Measurements from ENCODE around the gene HOXB8. TPM values are rescaled to one million over a fixed set of nuclear protein-coding genes. Genes with fewer than 3 reads are reported as not detected.

The HOXB8 gene
- total and polyA plus RNA-seq, 2 donors (not counting 1 experiment from before 2014, with no cell fraction given) = 0.33 to 2.0 TPM

DNA sequence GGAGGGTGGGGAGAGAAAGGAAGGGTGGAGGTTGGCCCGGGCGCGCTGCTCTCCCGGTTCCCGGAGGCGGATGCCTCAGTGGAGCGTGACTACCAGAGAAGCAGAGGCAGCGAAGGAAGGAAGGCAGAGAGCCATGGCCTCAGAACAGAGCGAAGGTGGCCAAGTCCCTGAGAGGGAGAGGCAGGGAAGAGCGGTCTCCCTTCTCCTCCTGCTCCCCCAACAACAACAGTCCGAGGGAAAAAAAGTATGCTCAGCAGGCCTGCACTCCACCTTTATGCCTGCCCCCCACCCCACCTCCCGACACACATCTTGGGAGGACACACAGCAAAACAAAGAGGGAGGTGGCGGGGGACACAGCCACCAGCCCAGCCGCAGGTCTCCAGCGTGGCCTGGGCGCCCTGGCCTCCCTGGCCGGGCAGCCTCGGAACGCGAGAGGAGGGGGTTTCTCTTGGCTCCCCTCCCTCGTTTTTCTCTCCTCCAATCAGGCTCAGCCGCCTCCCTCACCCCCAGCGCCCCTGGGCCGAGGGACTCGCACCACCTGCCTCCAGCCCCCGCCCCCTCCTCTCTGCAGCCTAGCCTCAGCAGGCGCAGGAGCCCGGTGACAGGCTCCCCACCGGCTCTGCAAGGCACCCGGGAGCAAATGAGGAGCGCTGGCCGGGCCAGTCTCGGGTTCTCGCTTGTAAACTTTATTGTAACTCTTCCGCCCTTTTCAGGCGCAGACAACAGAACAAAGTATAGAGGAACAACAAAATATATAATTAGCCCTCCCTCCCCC, 3.2 kb downstream of the HOXB8 start:
- Histone ChIP-seq H4K20me1 (ENCODE audit: control insufficient read depth, extremely low read depth, insufficient read depth, low read length) (no peaks in the 10 kb centered on the region), H3K4me3 (replicated peaks in 1 of 4; ENCODE audit: control extremely low read depth in 1 of 4, insufficient read depth in 1 of 4, low read depth in 3 of 4, low read length in 4 of 4) (peak overlapping the region; percentile 10 to 94 (median 82)), H3K79me2 (ENCODE audit: control insufficient read depth, insufficient read depth, low read length) (peaks cover 24% of the 10 kb centered on the region), H3K4me1 (ENCODE audit: control insufficient read depth, extremely low read depth, insufficient read depth, low read length) (peaks cover 15% of the 10 kb centered on the region), H3K36me3 (ENCODE audit: control insufficient read depth, insufficient read depth, low read length) (peaks cover 1% of the 10 kb centered on the region), H3K9ac (ENCODE audit: insufficient read depth, low read length) (peak overlapping the region; percentile 3), H2AFZ (ENCODE audit: low read length) (peak overlapping the region; percentile 69), H3K9me3 (ENCODE audit: control insufficient read depth, insufficient read depth, low read depth, low read length) (no peaks in the 10 kb centered on the region), H3K4me2 (ENCODE audit: extremely low read depth, insufficient read depth, low read length) (peak overlapping the region; percentile 97), H3K27me3 (ENCODE audit: control insufficient read depth, insufficient read depth, low read length) (peaks cover 31% of the 10 kb centered on the region), H3K27ac (ENCODE audit: insufficient read depth, low read length) (peak overlapping the region; percentile 85)
- DNase-seq (ENCODE audit: low read depth in 2 of 2) = no peak
- TF ChIP-seq EZH2 (IDR thresholded peaks at IDR 0.05; ENCODE audit: low read length, missing control alignments) (no peak), CTCF (conservative IDR thresholded peaks at IDR 0.05 in 1 of 2, IDR thresholded peaks at IDR 0.05 in 1 of 2; ENCODE audit: low read depth in 1 of 2, low read length in 2 of 2) (no peak)

- no peak for DNase-seq (ENCODE audit: low read depth in 2 of 2)
- no peak for TF ChIP-seq CTCF (conservative IDR thresholded peaks at IDR 0.05 in 1 of 2, IDR thresholded peaks at IDR 0.05 in 1 of 2; ENCODE audit: low read depth in 1 of 2, low read length in 2 of 2)
- TF ChIP-seq EZH2 (IDR thresholded peaks at IDR 0.05; ENCODE audit: low read length, missing control alignments) = no peak
- H3K36me3 ChIP-seq (ENCODE audit: control insufficient read depth, insufficient read depth, low read length) = peaks cover 6% of the 10 kb centered on the region
- peak overlapping the region; percentile 60 for H3K9ac ChIP-seq (ENCODE audit: insufficient read depth, low read length)
- peak overlapping the region; percentile 94 for H3K4me2 ChIP-seq (ENCODE audit: extremely low read depth, insufficient read depth, low read length)
- peak overlapping the region; percentile 80 to 94 (median 83) for H3K4me3 ChIP-seq (replicated peaks in 1 of 4; ENCODE audit: control extremely low read depth in 1 of 4, insufficient read depth in 1 of 4, low read depth in 3 of 4, low read length in 4 of 4)
- H3K4me1 ChIP-seq (ENCODE audit: control insufficient read depth, extremely low read depth, insufficient read depth, low read length) = peaks cover 15% of the 10 kb centered on the region
- peaks cover 24% of the 10 kb centered on the region for H3K79me2 ChIP-seq (ENCODE audit: control insufficient read depth, insufficient read depth, low read length)
- H3K27me3 ChIP-seq (ENCODE audit: control insufficient read depth, insufficient read depth, low read length) = peaks cover 24% of the 10 kb centered on the region
- peak overlapping the region; percentile 83 for H2AFZ ChIP-seq (ENCODE audit: low read length)
- H3K9me3 ChIP-seq (ENCODE audit: control insufficient read depth, insufficient read depth, low read depth, low read length) = no peaks in the 10 kb centered on the region
- peak overlapping the region; percentile 85 for H3K27ac ChIP-seq (ENCODE audit: insufficient read depth, low read length)
- no peaks in the 10 kb centered on the region for H4K20me1 ChIP-seq (ENCODE audit: control insufficient read depth, extremely low read depth, insufficient read depth, low read length)
These were observed 3.9 kb downstream of the HOXB8 start for GRCh38 chr17:48611213-48611612.

GRCh38 chr17:48610282-48611211, 4.5 kb downstream of the HOXB8 start, which contains the start of gene HOXB7:
Gene HOXB7, minus strand, starts transcription at chr17:48611017. Its CDS starts 99 bp downstream, at chr17:48610918.
- Histone ChIP-seq H2AFZ (ENCODE audit: low read length) (peak within 1 kb of the TSS; percentile 83), H3K4me2 (ENCODE audit: extremely low read depth, insufficient read depth, low read length) (peak within 1 kb of the TSS; percentile 94), H3K4me1 (ENCODE audit: control insufficient read depth, extremely low read depth, insufficient read depth, low read length) (peaks cover 15% of the 10 kb centered on the region), H3K79me2 (ENCODE audit: control insufficient read depth, insufficient read depth, low read length) (peaks cover 24% of the 10 kb centered on the region), H4K20me1 (ENCODE audit: control insufficient read depth, extremely low read depth, insufficient read depth, low read length) (no peaks in the 10 kb centered on the region), H3K9ac (ENCODE audit: insufficient read depth, low read length) (peak within 1 kb of the TSS; percentile 74), H3K36me3 (ENCODE audit: control insufficient read depth, insufficient read depth, low read length) (peaks cover 6% of the 10 kb centered on the region), H3K27me3 (ENCODE audit: control insufficient read depth, insufficient read depth, low read length) (peaks cover 17% of the 10 kb centered on the region), H3K4me3 (replicated peaks in 1 of 4; ENCODE audit: control extremely low read depth in 1 of 4, insufficient read depth in 1 of 4, low read depth in 3 of 4, low read length in 4 of 4) (peak within 1 kb of the TSS; percentile 80 to 94 (median 83)), H3K27ac (ENCODE audit: insufficient read depth, low read length) (peak within 1 kb of the TSS; percentile 85), H3K9me3 (ENCODE audit: control insufficient read depth, insufficient read depth, low read depth, low read length) (no peaks in the 10 kb centered on the region)
- no peak for TF ChIP-seq EZH2 (IDR thresholded peaks at IDR 0.05; ENCODE audit: low read length, missing control alignments)
- DNase-seq (ENCODE audit: low read depth in 2 of 2) = peak in 1 of 2 donors; percentile 75

Data from fibroblast of lung (primary cell).